ENCODE results near the gene UCMA. TPM values are rescaled to one million over a fixed set of nuclear protein-coding genes. Genes with fewer than 3 reads are reported as not detected.

UCMA gene
- total RNA-seq, 1 donor from 2014 or later = not detected

DNA sequence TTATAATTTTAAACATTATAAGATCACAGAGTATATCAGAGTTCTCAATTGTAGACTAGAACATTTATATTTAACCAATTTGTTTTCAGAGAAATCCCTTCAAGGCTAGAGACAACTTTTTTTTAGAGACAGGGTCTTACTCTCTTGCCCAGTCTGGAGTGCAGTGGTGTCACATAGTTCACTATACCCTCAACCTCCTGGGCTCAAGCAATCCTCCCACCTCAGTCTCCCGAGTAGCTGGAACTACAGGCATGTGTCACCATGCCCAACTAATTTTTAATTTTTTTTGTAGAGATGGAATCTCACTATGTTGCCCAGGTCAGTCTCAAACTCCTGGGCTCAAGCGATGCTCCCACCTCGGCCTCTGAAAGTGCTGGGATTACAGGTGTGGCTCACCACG lies 15.3 kb downstream of the UCMA start:
- Mint-ChIP-seq H3K27me3 (no peaks in the 10 kb centered on the region), H3K36me3 (ENCODE audit: insufficient read depth) (peaks cover 10% of the 10 kb centered on the region)
- TF ChIP-seq, protein P1, sequence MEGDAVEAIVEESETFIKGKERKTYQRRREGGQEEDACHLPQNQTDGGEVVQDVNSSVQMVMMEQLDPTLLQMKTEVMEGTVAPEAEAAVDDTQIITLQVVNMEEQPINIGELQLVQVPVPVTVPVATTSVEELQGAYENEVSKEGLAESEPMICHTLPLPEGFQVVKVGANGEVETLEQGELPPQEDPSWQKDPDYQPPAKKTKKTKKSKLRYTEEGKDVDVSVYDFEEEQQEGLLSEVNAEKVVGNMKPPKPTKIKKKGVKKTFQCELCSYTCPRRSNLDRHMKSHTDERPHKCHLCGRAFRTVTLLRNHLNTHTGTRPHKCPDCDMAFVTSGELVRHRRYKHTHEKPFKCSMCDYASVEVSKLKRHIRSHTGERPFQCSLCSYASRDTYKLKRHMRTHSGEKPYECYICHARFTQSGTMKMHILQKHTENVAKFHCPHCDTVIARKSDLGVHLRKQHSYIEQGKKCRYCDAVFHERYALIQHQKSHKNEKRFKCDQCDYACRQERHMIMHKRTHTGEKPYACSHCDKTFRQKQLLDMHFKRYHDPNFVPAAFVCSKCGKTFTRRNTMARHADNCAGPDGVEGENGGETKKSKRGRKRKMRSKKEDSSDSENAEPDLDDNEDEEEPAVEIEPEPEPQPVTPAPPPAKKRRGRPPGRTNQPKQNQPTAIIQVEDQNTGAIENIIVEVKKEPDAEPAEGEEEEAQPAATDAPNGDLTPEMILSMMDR (IDR thresholded peaks at IDR 0.05; ENCODE audit: unreplicated experiment) = no peak

DNA sequence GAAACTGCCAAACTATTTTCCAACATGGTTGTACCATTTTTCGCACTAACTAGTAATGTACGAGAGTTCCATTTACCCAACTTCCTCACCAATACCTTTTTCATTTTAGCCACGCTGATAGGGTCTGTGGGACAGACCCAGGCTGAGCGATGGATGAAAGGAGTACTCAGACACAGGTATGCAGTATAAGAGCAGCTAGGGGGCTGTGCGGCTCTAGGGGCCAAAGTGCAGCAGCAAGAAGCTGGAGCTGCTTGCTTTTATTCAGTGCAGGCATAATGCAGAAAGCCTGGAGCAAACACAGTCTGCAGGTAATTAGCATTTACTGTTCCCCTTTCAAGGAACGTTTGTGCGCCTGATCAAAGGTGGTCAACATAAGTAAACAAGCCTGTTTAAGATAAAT lies 21.0 kb downstream of the UCMA start:
- Mint-ChIP-seq H3K36me3 (ENCODE audit: insufficient read depth) (peaks cover 28% of the 10 kb centered on the region), H3K9me3 (ENCODE audit: low read depth) (peaks cover 12% of the 10 kb centered on the region), H3K27ac (no peak overlapping the region), H3K27me3 (no peaks in the 10 kb centered on the region), H3K4me1 (ENCODE audit: low read depth) (no peaks in the 10 kb centered on the region), H3K4me3 (ENCODE audit: low read depth) (no peak overlapping the region)
- DNase-seq (ENCODE audit: low spot score, unreplicated experiment) = no peak
- TF ChIP-seq, protein P1 (IDR thresholded peaks at IDR 0.05; ENCODE audit: unreplicated experiment) = no peak

More for the DNA sequence above, 15.3 kb downstream of the UCMA start:
- no peaks in the 10 kb centered on the region for H3K4me1 Mint-ChIP-seq (ENCODE audit: low read depth)
- DNase-seq (ENCODE audit: low spot score, unreplicated experiment) = no peak
- peaks cover 4% of the 10 kb centered on the region for H3K9me3 Mint-ChIP-seq (ENCODE audit: low read depth)
- no peak overlapping the region for H3K4me3 Mint-ChIP-seq (ENCODE audit: low read depth)
- H3K27ac Mint-ChIP-seq = no peak overlapping the region

DNA sequence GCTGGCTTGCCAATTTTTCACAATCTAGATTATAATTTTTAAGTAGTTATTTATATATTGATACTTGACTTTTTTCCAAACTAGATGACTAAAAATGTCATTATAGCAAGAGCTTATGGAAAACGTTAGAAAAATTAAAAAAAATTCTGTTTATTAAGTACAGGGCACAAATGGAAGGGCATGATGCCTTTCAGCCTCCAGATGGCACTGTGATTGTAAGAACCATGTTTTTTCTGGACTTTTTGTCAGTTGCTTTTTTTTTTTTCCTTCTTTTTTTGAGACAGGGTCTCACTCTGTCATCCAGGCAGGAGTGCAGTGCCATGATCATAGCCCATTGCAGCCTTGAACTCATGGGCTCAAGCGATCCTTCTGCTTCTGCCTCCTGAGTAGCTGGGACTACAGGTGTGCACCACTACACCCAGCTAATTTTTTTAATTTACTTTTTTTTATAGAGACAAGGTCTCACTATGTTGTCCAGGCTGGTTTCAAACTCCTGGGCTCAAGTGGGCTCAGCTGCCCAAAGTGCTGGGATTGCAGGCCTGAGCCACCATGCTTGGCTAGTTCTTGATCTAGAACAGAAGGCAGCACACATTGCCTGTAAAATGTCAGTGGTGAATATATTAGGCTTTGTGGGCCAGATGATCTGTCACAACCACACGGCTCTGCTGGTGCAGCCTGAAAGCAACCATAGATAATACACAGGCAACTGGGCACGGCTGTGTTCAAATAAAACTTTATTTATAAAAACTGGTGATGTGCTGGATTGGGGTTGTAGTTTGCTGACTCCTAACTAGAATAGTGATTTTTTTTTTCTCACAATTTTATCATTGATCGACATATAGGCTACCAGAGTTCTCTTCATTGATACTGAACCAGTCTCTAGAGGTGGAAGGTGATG lies 27.4 kb downstream of the UCMA start:
- Mint-ChIP-seq H3K4me3 (ENCODE audit: low read depth) (no peak overlapping the region), H3K4me1 (ENCODE audit: low read depth) (no peaks in the 10 kb centered on the region), H3K36me3 (ENCODE audit: insufficient read depth) (peaks cover 9% of the 10 kb centered on the region), H3K9me3 (ENCODE audit: low read depth) (no peaks in the 10 kb centered on the region), H3K27me3 (no peaks in the 10 kb centered on the region), H3K27ac (no peak overlapping the region)
- TF ChIP-seq, protein P1 (IDR thresholded peaks at IDR 0.05; ENCODE audit: unreplicated experiment) = peak; percentile 64
- DNase-seq (ENCODE audit: low spot score, unreplicated experiment) = no peak

DNA sequence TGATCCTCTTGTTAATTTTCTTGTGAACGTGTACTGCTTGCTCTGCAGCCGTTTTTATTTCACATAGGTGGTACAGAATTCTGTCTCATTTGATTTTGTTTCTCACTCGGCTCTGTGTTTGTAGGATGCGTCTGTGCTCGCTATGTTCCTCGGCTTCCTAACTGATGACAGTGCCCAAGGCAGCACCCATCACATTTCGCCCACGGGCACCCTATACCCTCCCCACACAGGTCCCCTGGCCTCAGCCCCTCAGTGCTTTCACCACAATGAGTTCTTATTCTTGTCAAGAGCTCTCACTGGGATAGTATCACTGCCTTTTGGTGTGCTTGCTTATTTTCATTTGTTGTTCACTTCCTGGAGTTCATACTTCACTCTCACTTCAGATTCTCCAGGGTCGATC lies 28.1 kb downstream of the UCMA start:
- Mint-ChIP-seq H3K4me3 (ENCODE audit: low read depth) (no peak overlapping the region), H3K9me3 (ENCODE audit: low read depth) (no peaks in the 10 kb centered on the region), H3K27me3 (no peaks in the 10 kb centered on the region), H3K36me3 (ENCODE audit: insufficient read depth) (peaks cover 8% of the 10 kb centered on the region), H3K4me1 (ENCODE audit: low read depth) (no peaks in the 10 kb centered on the region), H3K27ac (peak overlapping the region; percentile 10)
- DNase-seq (ENCODE audit: low spot score, unreplicated experiment) = no peak
- TF ChIP-seq, protein P1 (IDR thresholded peaks at IDR 0.05; ENCODE audit: unreplicated experiment) = no peak

DNA sequence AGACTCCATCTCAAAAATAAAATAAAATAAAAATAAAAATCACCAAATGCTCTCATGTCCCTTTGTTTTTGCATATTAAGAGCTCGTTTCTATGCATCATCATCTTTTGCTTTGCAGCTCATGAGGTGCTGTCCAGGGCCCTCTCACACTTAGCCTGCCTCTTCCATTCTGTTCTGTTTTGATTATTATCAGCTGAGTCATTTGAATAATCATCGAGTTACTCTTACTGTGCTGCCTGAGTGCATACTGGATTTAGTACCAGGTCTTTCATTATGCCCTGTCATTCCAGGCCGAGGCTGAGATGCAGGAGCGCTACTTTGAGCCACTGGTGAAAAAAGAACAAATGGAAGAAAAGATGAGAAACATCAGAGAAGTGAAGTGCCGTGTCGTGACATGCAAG lies 33.0 kb downstream of the UCMA start:
- DNase-seq (ENCODE audit: low spot score, unreplicated experiment) = no peak
- Mint-ChIP-seq H3K4me3 (ENCODE audit: low read depth) (no peak overlapping the region), H3K27ac (no peak overlapping the region), H3K27me3 (no peaks in the 10 kb centered on the region), H3K4me1 (ENCODE audit: low read depth) (no peaks in the 10 kb centered on the region), H3K36me3 (ENCODE audit: insufficient read depth) (peaks cover 5% of the 10 kb centered on the region), H3K9me3 (ENCODE audit: low read depth) (no peaks in the 10 kb centered on the region)
- TF ChIP-seq, protein P1 (IDR thresholded peaks at IDR 0.05; ENCODE audit: unreplicated experiment) = no peak
